DMS53 (cell line): ENCODE results near the gene FOXD3.

Experiments used
- DNase-seq: peaks from one replicate; lab custom pipeline; 2025; lab: John Stamatoyannopoulos, UW

FOXD3 gene

DNA sequence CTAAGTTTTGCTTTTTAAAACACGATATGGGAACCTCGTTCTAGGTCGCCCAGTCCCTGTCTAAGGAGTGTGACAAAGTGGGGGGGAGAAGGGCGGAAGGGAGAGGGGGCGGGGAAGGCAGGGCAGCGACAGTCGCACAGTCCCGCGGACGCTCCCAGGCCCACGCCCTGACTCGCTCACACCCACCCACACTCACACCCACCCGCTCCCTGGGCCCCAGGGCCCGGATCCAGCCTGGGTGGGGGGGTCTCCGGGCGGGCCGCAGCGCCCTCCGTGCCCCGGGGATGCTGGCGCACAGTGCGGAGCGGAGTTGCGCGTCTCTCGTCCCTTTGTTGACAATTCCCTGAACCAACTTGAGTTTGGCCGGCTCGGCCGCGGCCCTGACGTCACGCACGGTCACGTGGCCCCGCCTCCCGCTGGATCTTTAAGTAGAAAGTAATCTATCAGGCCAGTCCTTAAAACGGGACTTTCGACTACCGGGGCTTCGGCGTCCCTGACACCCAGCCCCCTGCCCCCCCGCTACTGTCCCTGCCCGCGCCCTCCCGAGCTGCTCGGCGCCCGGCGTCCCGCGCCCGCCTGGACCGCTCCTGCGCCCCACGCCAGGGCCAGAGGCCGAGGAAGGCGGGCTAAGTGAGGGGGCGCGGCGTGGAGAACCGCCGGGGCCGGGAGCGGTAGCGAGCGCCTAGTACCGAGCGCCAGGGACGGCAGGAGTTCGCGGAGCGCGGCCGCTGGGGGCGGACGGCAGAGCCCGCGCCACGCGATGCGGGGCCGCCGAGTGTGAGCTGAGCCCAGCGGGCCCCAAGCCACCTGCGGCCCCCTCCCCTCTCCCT, at the start of gene FOXD3:
TSS of gene FOXD3 (plus strand) at position 454 of the 830 bp plus-strand sequence. CDS start 492 bp downstream, outside the sequence.
- peak; percentile 94 for DNase-seq

DNA sequence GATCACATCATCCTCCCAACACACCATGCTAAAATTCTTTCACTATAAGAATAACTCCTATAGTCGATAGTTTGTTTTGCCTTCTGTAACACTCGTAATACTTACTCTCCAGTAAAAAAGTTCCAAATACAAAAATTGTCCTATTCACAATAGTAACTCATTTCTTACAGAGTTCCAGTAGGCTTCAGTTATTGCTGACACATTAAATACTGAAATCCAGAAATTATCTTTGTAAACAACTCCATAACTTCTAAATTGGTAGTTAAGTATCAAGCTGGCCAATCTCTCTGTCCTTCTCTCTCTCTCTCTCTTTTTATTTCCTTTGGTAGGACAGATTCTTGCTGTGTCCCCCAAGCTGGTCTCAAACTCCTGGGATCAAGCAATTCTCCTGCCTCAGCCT, 49.6 kb upstream of the FOXD3 start:
- no peak for DNase-seq

DNA sequence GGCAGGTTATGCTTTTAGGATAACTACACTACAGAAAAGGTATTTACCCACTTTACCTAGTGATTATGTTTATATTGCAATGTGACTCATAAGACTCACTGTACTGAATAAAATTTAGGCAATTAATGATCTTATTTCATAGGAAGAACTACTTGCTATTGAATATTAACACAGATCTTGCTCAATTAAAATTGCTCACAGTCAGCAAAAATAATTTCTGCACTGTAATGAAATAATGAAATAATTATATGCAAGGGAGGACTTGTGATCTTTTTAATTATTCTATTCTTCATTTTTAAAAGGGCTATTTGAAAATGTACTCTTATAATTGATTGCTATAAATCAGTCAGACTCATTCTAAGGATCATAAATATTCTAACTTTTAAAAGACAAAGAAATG, 48.0 kb upstream of the FOXD3 start:
- no peak for DNase-seq

DNA sequence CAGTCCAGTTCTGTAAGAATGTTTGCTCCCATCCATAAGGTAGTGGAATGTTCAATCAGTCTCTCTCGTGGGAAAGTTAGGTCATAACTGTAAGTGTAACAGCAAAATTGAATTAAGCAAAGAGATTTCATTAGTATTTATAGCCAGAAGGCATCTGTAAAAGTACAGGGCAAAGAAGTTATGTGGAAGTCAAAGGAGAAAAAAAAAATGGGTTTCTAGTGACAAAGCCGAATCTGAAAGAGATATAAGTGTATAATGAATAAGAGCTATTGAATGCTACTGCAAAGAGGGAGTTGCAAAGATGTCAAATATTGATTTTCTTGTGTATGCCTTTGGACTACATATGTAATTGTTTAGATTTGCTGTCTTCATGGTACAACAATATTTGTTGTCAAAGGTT, 47.4 kb upstream of the FOXD3 start:
- no peak for DNase-seq

DNA sequence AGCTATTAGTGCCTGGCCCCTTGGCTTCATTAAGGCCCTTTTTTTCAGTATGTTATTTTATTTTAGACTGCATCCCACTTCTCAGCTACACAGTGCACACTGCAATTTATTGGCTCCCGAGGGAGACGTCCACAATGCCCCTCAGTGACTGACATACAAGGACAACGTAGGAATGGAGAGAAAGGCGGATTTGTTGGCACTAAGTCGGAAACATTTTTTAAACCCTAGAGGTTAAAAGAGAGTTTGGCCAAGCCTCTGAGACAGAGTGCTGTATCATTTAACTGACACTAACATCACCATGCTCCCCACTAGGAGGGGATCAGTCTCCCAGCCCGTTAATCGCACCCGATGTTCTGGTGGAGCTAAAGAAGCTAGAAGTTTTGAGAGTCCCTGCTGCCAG, 45.7 kb upstream of the FOXD3 start:
- no peak for DNase-seq

DNA sequence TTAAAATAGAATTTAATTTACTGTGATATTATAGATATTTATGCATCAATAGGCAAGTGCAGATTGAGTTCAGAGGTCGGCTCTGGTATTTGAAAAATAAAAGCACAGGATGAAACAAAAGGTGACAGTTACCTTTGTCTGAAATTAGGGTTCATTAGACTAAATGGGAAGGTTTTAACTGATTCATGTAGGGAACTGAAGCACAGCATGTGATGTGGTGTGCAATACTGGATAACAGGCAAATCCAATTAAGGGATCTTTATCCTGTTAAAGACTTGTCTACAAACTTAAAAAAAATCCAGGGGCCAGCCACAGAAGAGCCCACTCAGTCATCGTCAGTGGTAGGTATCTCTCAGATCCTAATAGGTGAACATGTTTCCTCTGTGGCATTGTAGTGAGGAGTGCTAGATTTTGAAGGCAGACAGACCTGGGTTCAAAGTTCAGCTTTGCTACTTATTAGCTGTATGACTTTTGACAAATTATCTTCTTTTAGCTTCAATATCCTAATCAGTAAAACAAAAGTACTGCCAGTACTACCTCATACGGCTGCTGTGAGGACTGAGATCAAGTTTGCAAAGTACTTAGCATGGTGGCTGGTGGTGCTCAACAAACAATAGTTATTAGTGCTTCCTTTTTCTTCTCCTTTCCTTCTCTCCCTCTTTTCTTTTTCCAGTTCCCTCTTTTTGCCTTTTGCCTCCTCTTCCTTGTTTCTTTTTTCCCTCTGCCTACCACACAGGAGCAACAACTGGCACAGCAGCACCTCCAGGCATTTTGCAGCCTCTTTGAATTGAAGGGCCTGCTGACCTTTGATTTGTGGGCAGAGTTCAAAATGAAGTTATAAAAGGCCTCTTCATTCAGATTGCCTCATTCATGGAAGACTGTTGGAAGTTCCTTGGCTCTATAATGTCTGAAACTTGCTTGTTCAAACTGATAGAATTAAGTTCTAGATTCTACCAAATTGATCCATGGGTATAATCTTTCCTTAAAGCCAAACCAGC, 44.9 kb upstream of the FOXD3 start:
- no peak for DNase-seq

DNA sequence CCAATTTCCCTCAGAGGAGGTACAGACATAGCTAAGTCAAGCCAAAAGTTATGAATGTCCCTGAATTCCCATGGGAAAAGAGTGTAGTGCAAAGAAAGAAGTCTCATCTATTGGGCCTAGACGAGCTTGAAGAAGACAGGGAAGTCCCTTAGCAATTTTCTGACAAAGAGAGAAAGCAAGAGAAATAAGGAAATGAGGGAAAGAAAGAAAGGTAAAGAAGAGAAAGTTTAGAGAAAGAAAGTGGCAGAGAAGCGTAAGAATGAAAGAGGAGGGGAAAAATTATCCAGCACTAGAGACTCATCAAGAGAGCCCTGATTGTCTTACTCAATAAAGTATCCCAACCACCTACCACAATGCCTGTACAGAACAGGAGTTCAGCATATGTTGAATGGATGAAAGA, 40.6 kb upstream of the FOXD3 start:
- no peak for DNase-seq

DNA sequence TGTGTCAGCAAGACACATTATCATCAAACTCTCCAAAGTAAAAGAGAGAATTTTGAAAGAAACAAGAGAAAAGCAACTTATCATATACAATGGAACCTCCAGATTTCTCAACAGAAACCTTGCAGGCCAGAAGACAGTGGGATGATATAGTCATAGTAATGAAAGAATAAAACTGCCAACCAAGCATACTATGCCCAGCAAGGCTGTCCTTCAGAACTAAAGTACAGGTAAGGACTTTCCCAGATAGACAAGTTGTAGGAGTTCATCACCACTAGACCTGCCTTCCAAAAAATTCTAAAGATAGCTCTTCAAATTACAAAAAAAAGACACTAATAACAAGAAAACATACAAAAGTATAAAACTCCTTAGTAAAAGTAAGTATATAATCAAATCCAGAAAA, 33.2 kb upstream of the FOXD3 start:
- no peak for DNase-seq

DNA sequence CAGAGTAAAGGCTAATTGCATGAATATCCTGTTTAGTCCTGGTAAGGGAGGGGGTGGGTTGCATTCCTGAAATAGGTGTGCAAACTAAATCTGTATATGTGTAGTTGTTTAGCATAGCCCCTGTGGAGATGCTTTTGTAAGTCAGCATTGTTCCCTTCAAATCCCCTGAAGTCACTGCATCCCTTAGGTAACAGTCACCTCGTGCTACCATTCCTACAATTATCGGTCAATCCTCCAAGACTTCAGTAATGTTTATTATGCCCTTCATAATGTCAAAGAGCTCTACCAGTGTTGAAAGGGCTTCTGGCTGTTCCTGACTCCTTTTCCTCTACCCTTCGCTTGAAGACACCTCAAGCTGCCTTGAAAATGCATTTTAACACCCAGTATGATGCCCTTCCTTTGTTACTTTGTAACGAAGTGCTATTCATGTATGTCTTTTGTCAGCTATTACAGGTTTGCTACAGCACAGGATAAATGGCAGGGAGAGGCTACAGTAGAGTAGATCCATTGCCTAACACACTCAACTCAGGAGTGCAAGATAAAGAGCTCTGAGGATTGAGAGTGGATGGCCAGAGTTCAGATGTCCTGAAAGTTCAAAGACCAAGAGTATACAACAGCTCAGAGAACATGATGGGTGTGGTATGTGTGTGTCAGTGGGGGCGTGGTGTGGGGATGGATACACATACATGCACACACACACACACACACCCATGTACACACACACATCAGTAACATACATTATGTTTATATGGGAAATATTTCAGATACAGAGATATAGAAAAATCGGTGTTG, 27.4 kb upstream of the FOXD3 start:
- no peak for DNase-seq

DNA sequence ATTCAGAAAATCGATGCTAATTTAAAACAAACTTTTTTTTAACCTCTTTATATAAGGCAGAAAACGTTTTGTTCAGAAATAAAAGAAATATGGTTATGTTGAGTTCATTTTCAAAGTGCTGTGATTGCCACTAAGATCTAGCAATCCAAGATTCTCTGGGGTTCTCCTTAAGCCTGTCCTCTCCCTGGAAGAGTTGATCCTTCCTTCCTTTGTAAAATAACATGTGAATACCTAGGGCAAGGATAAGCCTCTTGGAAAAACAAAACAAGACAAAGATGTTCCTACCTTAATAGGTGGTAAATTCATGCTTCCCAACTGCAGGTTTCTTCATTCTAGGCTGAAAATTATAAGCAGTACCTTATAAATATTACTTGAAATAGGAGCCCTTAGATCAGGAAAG, 18.0 kb upstream of the FOXD3 start:
- DNase-seq, result no peak

DNA sequence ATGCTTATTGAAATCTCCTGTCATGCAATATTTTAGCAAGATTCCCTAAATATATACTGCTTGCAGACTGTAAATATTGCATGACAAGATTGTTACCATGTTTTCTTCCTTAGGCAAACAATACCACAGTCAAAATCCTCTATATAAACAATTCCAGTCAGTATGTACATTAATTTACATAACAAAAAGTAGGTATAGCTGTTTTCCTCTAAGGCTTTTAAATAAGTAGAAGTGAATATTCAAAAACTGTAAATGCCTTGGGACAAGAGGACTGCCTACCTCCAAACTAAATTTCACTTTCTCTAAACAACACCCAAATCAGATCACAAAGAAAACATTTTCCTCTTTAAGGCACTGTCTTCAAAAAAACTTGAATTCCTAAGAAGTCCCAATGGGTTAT, 17.3 kb upstream of the FOXD3 start:
- DNase-seq, result no peak

DNA sequence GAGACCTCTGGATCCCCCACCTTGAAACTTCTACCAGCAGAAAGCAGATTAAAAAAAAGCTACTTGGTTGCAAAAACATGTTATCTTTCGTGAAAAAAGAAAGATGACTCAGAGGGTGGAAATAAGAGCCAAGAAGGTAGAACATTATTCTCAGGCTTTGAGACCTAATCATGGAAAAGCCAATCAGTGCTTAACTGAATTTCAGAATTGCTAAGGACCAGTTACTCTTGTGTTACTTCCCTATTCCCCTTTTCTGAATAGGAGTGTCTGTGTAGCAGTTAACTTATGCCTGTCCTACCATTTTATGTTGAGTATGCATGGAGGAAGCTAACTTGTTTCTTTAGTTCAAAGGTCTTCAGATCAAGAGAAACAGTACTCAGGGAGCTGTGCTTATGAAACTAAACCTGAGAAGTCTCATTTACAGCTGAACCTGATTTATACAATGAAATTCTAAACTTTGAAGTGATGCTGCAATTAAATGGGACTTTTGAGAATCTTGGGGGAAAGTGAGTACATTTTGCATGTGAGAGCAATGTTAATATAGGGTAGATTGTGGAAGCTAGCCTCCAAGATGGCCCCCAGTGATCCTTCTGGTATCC, 15.1 kb upstream of the FOXD3 start:
- no peak for DNase-seq

DNA sequence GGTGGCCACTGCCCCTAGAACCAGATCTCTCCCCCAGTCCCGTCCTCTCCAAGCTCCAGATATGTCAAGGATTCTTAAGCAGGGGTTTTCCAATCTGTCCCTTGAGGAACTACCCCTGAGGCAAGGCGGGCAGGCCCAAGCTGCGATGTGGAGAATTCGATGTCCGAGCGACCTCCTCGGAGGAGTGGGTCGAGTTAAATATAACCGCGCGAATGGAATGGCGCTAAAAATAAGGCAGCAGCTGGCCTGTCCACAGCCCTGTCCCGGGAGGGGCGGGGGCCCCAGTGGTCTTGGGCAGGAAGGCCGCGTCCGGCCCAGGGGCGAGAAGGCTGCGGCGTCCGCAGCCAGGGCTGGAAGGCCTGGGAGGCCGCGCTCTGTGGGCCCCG, 5.8 kb upstream of the FOXD3 start:
- DNase-seq, result no peak

DNA sequence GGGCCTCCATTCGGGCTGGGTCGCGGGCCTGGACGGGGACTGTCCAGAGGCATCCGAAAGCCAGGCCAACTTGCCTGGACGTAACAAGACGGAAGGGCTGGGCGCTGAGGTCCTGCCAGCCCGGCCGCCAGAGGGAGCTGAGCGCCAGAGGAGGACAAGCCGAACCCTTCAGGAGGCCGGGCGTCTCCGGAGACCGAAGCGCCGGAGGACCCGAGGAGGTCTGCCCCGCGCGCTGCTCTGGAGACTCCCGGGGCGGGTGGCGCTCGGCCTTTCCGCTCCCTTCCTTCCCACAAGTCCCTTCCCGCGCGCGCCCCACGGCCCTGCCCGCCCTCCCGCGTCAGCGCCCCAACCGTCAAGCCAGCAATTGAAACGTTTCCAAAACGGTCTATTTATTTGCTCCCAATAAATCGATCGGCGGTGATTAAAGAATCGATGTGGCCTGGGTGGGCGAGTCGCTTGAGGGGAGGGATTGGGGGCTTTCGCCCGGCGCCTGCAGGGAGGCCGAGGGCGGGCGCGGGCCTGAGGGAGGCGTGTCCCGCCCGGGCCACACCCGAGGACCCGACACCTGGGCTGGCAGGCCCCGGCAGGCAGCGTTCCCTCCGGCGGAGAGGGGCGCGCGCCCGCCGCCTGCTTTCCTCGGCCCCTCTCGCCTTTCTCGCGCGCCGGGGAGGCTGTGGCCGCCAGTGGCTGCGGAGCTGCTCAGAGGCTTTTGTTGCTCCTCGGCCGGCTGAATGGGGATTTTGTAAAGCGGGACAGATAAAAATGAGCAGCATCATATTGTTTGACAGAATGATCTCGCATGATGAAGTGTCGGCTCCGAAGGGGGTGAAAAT, 5.2 kb upstream of the FOXD3 start:
- peak; percentile 98 for DNase-seq

DNA sequence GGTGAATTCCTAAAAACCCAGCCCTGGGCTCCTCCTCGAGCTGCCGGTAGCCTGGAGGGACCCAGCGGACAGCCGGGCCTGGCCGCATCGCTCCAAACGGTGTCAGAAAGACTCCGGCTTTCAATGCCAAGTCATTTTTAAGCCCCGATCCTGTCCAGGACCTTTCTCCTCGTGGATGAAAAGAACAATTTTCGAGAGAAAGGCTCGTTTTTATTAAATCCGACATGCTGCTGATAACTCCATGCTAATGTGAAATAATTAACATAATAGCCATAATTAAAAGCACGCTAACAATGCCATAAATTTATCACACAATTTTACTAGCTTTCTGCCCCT, 4.6 kb upstream of the FOXD3 start:
- DNase-seq, result peak; percentile 79

DNA sequence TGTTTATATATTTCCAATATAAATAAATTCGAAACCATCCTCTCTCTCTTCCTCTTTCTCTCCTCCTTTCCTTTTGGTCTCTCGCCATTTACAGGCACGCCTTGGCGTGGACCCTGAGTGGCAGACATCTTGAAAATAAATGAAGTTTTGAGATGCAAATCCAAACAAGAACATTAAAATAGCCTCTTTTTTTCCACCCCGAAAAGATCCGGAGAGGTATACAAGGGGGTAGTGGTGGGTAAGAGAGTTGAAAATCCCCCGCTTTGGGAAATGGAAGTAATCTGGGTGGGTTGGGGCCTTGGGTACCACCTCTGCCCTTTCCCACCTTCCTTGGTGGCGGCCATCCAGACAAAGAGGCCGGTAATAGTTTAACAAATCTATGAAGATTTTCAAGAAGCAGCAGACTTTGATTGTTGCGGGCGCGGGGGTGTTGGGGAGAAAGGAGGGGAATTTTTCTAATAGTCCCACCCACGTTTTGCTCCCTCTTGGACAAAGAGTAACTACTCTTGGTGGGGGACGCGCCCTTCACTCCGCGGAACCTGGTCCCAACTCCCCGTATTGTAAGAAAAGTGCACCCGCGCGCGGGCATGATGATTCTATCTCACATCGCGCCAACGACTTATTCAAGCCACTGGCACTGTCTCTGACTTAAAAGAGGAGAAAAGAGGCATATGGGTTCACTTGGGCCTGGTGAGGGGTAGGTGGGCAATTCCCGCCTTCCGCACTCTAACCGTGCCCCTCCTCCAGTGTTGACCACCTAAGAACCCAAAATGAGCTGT, 4.0 kb upstream of the FOXD3 start:
- DNase-seq, result peak; percentile 44

DNA sequence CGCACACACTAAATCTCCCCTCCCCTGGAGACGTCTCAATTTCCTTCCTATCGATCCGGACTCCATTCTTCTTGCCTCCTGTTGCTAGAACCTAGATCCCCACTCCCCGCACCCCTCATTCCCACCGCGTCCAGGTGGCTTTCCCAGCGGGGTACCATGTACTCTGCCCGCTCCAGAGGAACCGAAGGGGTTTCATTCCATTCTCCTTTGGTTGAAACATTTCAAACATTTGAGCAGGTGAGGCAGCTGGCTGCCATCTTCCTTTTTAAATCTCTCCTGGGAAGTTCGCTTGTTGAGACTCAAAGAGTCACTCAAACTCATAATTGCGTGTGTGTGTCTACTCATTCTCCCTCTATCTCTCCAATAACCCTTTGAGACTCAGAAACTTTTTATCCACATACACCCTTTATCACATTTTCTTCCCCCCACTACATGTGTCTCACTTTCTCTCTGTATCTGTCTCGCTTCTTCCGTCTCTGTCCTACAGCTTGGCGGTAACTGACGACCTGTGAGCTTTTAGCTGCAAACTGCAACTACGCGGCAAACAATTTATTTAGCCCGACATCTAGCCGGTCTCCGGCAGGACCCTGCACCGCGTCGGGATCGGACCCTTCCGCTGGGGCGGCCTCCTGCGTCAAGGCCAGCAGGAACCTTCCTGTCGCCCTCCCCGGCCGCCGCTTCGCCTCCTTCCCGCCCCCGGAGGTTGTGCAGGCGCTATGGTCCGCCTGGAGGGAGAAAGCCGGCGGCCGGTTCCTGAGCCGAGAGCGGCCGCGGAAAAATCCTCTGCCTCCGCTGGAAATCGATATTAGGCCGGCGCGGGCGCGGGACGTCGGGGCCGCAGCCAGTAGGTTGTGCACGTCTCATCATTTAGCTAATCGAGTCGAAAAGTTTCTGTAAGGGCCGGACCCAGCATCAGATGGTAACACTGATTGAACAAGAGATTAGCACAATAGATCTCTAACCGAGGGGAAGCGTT, 3.0 kb upstream of the FOXD3 start:
- DNase-seq, result no peak

DNA sequence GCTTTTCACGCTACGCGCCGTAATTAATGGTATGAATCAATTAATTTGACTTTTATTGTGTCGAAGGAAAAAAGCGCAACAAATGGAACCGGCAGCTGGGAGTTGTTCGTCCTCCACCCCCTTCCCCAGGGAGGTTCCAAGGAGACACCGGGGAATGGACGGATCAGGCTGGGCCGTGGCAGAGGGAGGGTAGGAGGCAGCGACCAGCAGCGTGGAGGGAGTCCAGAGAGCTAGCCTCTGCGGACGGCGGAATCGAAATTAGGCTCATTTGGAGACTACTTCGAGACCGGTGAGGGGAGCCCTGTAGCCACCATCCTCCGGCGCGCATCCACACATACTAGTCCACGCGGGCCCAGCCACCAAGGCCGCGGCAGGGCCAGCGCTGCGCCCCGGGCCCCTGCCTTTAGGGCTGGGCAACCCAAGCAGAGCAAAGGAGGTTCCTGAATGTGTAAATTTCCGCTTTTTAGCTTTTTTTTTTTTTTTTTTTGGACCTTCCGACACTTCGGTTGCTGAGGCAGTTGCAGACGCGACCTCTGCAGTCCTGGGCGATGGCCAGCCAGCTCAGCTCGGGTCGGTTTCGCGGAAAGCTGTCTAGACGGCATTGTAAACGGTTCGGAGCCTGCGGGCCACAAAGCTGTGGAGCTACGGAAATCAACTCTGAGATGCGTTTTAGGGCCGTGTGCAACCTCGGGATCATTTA, 2.2 kb upstream of the FOXD3 start:
- DNase-seq, result peak; percentile 41
